ENCODE measurements around the gene MRI1.

Gene MRI1

GRCh38 chr19:13763265-13763664 lies 1.1 kb upstream of the MRI1 start:
- H3K4me3 ChIP-seq = peak overlapping the region; percentile 78; the same call in 1 of the 2 replicates
- TF ChIP-seq EZH2 (IDR thresholded peaks at IDR 0.05) (no peak), FOXP2 (optimal IDR thresholded peaks at IDR 0.05; ENCODE audit: control extremely low read depth, extremely low read length, insufficient read depth) (no peak), POLR2AphosphoS5 (IDR thresholded peaks at IDR 0.05; ENCODE audit: borderline replicate concordance, low read depth, low read length) (0 out of 2 replicates have a peak, but pooled peaks have one; percentile 4)
- H3K36me3 ChIP-seq (ENCODE audit: insufficient read depth, low read length) = peaks cover 21% of the 10 kb centered on the region; the same call in 1 of the 2 replicates
- DNase-seq (ENCODE audit: low read depth, low spot score) = no peak
- H3K27ac ChIP-seq = no peak overlapping the region
- H3K9me3 ChIP-seq (ENCODE audit: low read depth, low read length) = no peaks in the 10 kb centered on the region
- no peak overlapping the region for H3K9ac ChIP-seq (ENCODE audit: insufficient read length)

- peak overlapping the region; percentile 78 for H3K4me3 ChIP-seq
- H3K9me3 ChIP-seq (ENCODE audit: low read depth, low read length) = no peaks in the 10 kb centered on the region
- H3K9ac ChIP-seq (ENCODE audit: insufficient read length) = peak overlapping the region; percentile 73
- no peak for TF ChIP-seq EZH2 (IDR thresholded peaks at IDR 0.05)
- no peak for TF ChIP-seq FOXP2 (optimal IDR thresholded peaks at IDR 0.05; ENCODE audit: control extremely low read depth, extremely low read length, insufficient read depth)
- H3K36me3 ChIP-seq (ENCODE audit: insufficient read depth, low read length) = peaks cover 23% of the 10 kb centered on the region; the same call in 1 of the 2 replicates
- H3K27ac ChIP-seq = no peak overlapping the region
- no peak for DNase-seq (ENCODE audit: low read depth, low spot score)
Observed at GRCh38 chr19:13764821-13765394, 586 bp downstream of the MRI1 start.

GRCh38 chr19:13765395-13766094 lies 1.2 kb downstream of the MRI1 start:
- Histone ChIP-seq H3K9ac (ENCODE audit: insufficient read length) (peak overlapping the region; percentile 73), H3K27ac (no peak overlapping the region), H3K36me3 (ENCODE audit: insufficient read depth, low read length) (peaks cover 20% of the 10 kb centered on the region; the same call in 1 of the 2 replicates), H3K9me3 (ENCODE audit: low read depth, low read length) (no peaks in the 10 kb centered on the region), H3K4me3 (peak overlapping the region; percentile 78)
- no peak for DNase-seq (ENCODE audit: low read depth, low spot score)
- TF ChIP-seq POLR2AphosphoS5 (IDR thresholded peaks at IDR 0.05; ENCODE audit: borderline replicate concordance, low read depth, low read length) (no peak), FOXP2 (optimal IDR thresholded peaks at IDR 0.05; ENCODE audit: control extremely low read depth, extremely low read length, insufficient read depth) (no peak), EZH2 (IDR thresholded peaks at IDR 0.05) (no peak)

GRCh38 chr19:13766095-13766481 lies 1.8 kb downstream of the MRI1 start:
- no peak overlapping the region for H3K9ac ChIP-seq (ENCODE audit: insufficient read length)
- H3K9me3 ChIP-seq (ENCODE audit: low read depth, low read length) = no peaks in the 10 kb centered on the region
- TF ChIP-seq EZH2 (IDR thresholded peaks at IDR 0.05) (no peak), FOXP2 (optimal IDR thresholded peaks at IDR 0.05; ENCODE audit: control extremely low read depth, extremely low read length, insufficient read depth) (no peak), POLR2AphosphoS5 (IDR thresholded peaks at IDR 0.05; ENCODE audit: borderline replicate concordance, low read depth, low read length) (no peak)
- peaks cover 20% of the 10 kb centered on the region; the same call in 1 of the 2 replicates for H3K36me3 ChIP-seq (ENCODE audit: insufficient read depth, low read length)
- no peak for DNase-seq (ENCODE audit: low read depth, low spot score)
- H3K4me3 ChIP-seq = no peak overlapping the region; the same call in 1 of the 2 replicates
- H3K27ac ChIP-seq = no peak overlapping the region

GRCh38 chr19:13768510-13768909 lies 4.2 kb downstream of the MRI1 start:
- H3K27ac ChIP-seq = no peak overlapping the region
- no peak overlapping the region for H3K9ac ChIP-seq (ENCODE audit: insufficient read length)
- H3K9me3 ChIP-seq (ENCODE audit: low read depth, low read length) = no peaks in the 10 kb centered on the region
- TF ChIP-seq POLR2AphosphoS5 (IDR thresholded peaks at IDR 0.05; ENCODE audit: borderline replicate concordance, low read depth, low read length) (no peak), FOXP2 (optimal IDR thresholded peaks at IDR 0.05; ENCODE audit: control extremely low read depth, extremely low read length, insufficient read depth) (no peak), EZH2 (IDR thresholded peaks at IDR 0.05) (no peak)
- H3K36me3 ChIP-seq (ENCODE audit: insufficient read depth, low read length) = peaks cover 18% of the 10 kb centered on the region; the same call in 1 of the 2 replicates
- H3K4me3 ChIP-seq = no peak overlapping the region
- no peak for DNase-seq (ENCODE audit: low read depth, low spot score)

- Histone ChIP-seq H3K9ac (ENCODE audit: insufficient read length) (no peak overlapping the region), H3K9me3 (ENCODE audit: low read depth, low read length) (no peaks in the 10 kb centered on the region), H3K36me3 (ENCODE audit: insufficient read depth, low read length) (peaks cover 18% of the 10 kb centered on the region; the same call in 1 of the 2 replicates), H3K27ac (no peak overlapping the region), H3K4me3 (no peak overlapping the region)
- no peak for DNase-seq (ENCODE audit: low read depth, low spot score)
- TF ChIP-seq POLR2AphosphoS5 (IDR thresholded peaks at IDR 0.05; ENCODE audit: borderline replicate concordance, low read depth, low read length) = no peak
- no peak for TF ChIP-seq EZH2 (IDR thresholded peaks at IDR 0.05)
- no peak for TF ChIP-seq FOXP2 (optimal IDR thresholded peaks at IDR 0.05; ENCODE audit: control extremely low read depth, extremely low read length, insufficient read depth)
Observed at GRCh38 chr19:13770013-13770635, 5.8 kb downstream of the MRI1 start.

GRCh38 chr19:13774217-13775191 lies 10.2 kb downstream of the MRI1 start, which contains the start of gene C19orf53:
C19orf53 (plus strand) TSS chr19:13774456; CDS start chr19:13774478, 22 bp downstream.
- peak within 1 kb of the TSS; percentile 93 for H3K9ac ChIP-seq (ENCODE audit: insufficient read length)
- peak; percentile 98 for TF ChIP-seq POLR2AphosphoS5 (IDR thresholded peaks at IDR 0.05; ENCODE audit: borderline replicate concordance, low read depth, low read length)
- no peak for TF ChIP-seq FOXP2 (optimal IDR thresholded peaks at IDR 0.05; ENCODE audit: control extremely low read depth, extremely low read length, insufficient read depth)
- H3K27ac ChIP-seq = peak within 1 kb of the TSS; percentile 65; the same call in 1 of the 2 replicates
- peak within 1 kb of the TSS; percentile 90 for H3K4me3 ChIP-seq
- DNase-seq (ENCODE audit: low read depth, low spot score) = peak; percentile 60
- H3K9me3 ChIP-seq (ENCODE audit: low read depth, low read length) = no peaks in the 10 kb centered on the region
- H3K36me3 ChIP-seq (ENCODE audit: insufficient read depth, low read length) = peaks cover 37% of the 10 kb centered on the region

Data from SK-N-MC (cell line).